H1 (cell line): ENCODE results near the gene AIDA. TPM values are rescaled to one million over a fixed set of nuclear protein-coding genes. Genes with fewer than 3 reads are reported as not detected.

ENCODE experiments used
- CTCF ChIA-PET: fragments of 300-600 bp; sonication (Branson Sonifier 250); formaldehyde crosslinking; loops from one replicate; lab custom pipeline; 2021; ENCODE audit not compliant: partially characterized antibody; lab: Charles Lee
- POLR2A ChIA-PET: fragments of 300-600 bp; sonication (Branson Sonifier 250); formaldehyde crosslinking; loops from one replicate; lab custom pipeline; 2021; ENCODE audit warnings: inconsistent platforms; ENCODE audit not compliant: partially characterized antibody; lab: Charles Lee
- DNase-seq, 2 experiments: peaks; one replicate each; pipeline versions ENCODE4 v3.0.0 to v3.0.0-alpha.2; 2010 to 2022; ENCODE audit warnings: low spot score in 2 of 2, low read depth in 1 of 2, mixed read lengths in 1 of 2
- FAIRE-seq: peaks from 2 replicates; lab custom pipeline; 2011; peaks lifted over from hg19 to GRCh38; lab: Jason Lieb, UNC
- H2AFZ ChIP-seq: 2 replicates; pipeline ENCODE4 v1.8.1; 2012; ENCODE audit warnings: low read length, inconsistent platforms
- H2AK5ac ChIP-seq: 2 replicates; pipeline ENCODE4 v1.6.1; 2013; ENCODE audit warnings: low read depth, low read length
- H2BK120ac ChIP-seq: replicated peaks from 2 replicates; pipeline ENCODE3; 2013; ENCODE audit warnings: low read depth, low read length, inconsistent platforms
- H2BK12ac ChIP-seq: 2 replicates; pipeline ENCODE4 v1.6.1; 2013; ENCODE audit warnings: low read depth, low read length
- H2BK15ac ChIP-seq: 2 replicates; pipeline ENCODE4 v1.6.1; 2013; ENCODE audit warnings: low read length
- H2BK20ac ChIP-seq: 2 replicates; pipeline ENCODE4 v1.6.1; 2013; ENCODE audit warnings: low read length
- H2BK5ac ChIP-seq: 2 replicates; pipeline ENCODE4 v1.6.1; 2013; ENCODE audit warnings: low read depth, low read length
- H3K14ac ChIP-seq: 2 replicates; pipeline ENCODE4 v1.6.1; 2013; ENCODE audit warnings: inconsistent platforms; ENCODE audit not compliant: insufficient read length
- H3K18ac ChIP-seq: 2 replicates; pipeline ENCODE4 v1.6.1; 2013; ENCODE audit warnings: low read length; ENCODE audit errors: extremely low read depth
- H3K23ac ChIP-seq: 2 replicates; pipeline ENCODE4 v1.6.1; 2013; ENCODE audit warnings: inconsistent platforms; ENCODE audit not compliant: insufficient read length
- H3K23me2 ChIP-seq: 2 replicates; pipeline ENCODE4 v1.6.1; 2013; ENCODE audit warnings: low read depth, low read length
- H3K27ac ChIP-seq: 2 replicates; pipeline ENCODE4 v1.6.1; 2011; ENCODE audit warnings: low read depth, low read length, inconsistent platforms
- H3K27me3 ChIP-seq, 4 experiments: replicated peaks in 1 of 4; 1 replicate in 1 of 4; 2 replicates in 3 of 4; pipeline versions ENCODE4 v1.6.1 to v1.8.1; 2011 to 2013; ENCODE audit warnings: low read length in 3 of 4, mild to moderate bottlenecking in 3 of 4, inconsistent platforms in 2 of 4, mixed read lengths in 2 of 4, moderate library complexity in 1 of 4; ENCODE audit not compliant: control insufficient read depth in 3 of 4, insufficient read depth in 3 of 4; ENCODE audit errors: extremely low read depth in 1 of 4
- H3K36me3 ChIP-seq, 4 experiments: 2 replicates each; pipeline versions ENCODE4 v1.6.1 to v1.8.1; 2011 to 2013; ENCODE audit warnings: mild to moderate bottlenecking in 4 of 4, low read length in 3 of 4, moderate library complexity in 2 of 4, control low read depth in 1 of 4, inconsistent platforms in 1 of 4; ENCODE audit not compliant: insufficient read depth in 4 of 4, control insufficient read depth in 2 of 4
- H3K4ac ChIP-seq: replicated peaks from 2 replicates; pipeline ENCODE3; 2013; ENCODE audit warnings: low read length, low read depth, mixed read lengths, inconsistent platforms; ENCODE audit not compliant: insufficient read length
- H3K4me1 ChIP-seq, 4 experiments: replicated peaks in 1 of 4; 1 replicate in 1 of 4; 2 replicates in 3 of 4; pipeline versions ENCODE4 v1.6.1 to v1.8.1; 2011 to 2013; ENCODE audit warnings: low read length in 3 of 4, inconsistent platforms in 2 of 4, mixed read lengths in 1 of 4; ENCODE audit not compliant: insufficient read depth in 4 of 4, control insufficient read depth in 3 of 4
- H3K4me2 ChIP-seq, 2 experiments: 2 replicates each; pipeline versions ENCODE4 v1.6.1 to v1.8.1; 2011 to 2013; ENCODE audit warnings: low read depth in 2 of 2, low read length in 2 of 2, control low read depth in 1 of 2, inconsistent platforms in 1 of 2, mild to moderate bottlenecking in 1 of 2; ENCODE audit not compliant: insufficient read depth in 1 of 2
- H3K4me3 ChIP-seq, 4 experiments: fragments of 200-600, 300-600 bp in 1 of 4; sonication (generic), shearing (Covaris generic), sonication (Bioruptor Twin) in 1 of 4; 2 replicates each; pipeline versions ENCODE4 v1.5.1 to v1.8.1; 2011 to 2016; ENCODE audit warnings: low read length in 4 of 4, low read depth in 3 of 4, control low read depth in 2 of 4, inconsistent platforms in 2 of 4, mild to moderate bottlenecking in 2 of 4, mixed read lengths in 1 of 4, moderate library complexity in 1 of 4; ENCODE audit not compliant: insufficient read depth in 2 of 4; ENCODE audit errors: extremely low read depth in 1 of 4
- H3K56ac ChIP-seq: replicated peaks from 2 replicates; pipeline ENCODE3; 2013; ENCODE audit warnings: low read depth, mild to moderate bottlenecking, mixed read lengths, low read length, inconsistent platforms; ENCODE audit not compliant: insufficient read length
- H3K79me1 ChIP-seq: 2 replicates; pipeline ENCODE4 v1.6.1; 2013; ENCODE audit warnings: low read depth, low read length, control low read depth
- H3K79me2 ChIP-seq, 2 experiments: 2 replicates each; pipeline versions ENCODE4 v1.6.1 to v1.8.1; 2012 to 2013; ENCODE audit warnings: low read length in 2 of 2, mild to moderate bottlenecking in 2 of 2, inconsistent platforms in 1 of 2; ENCODE audit not compliant: insufficient read depth in 2 of 2, control insufficient read depth in 1 of 2
- H3K9ac ChIP-seq, 4 experiments: replicated peaks in 1 of 4; 1 replicate in 1 of 4; 2 replicates in 3 of 4; pipeline versions ENCODE4 v1.6.1 to v1.8.1; 2011 to 2013; ENCODE audit warnings: low read depth in 3 of 4, low read length in 3 of 4, control low read depth in 2 of 4, mild to moderate bottlenecking in 2 of 4, moderate library complexity in 2 of 4, inconsistent platforms in 1 of 4; ENCODE audit errors: extremely low read depth in 1 of 4
- H3K9me3 ChIP-seq, 2 experiments: 2 replicates each; pipeline versions ENCODE4 v1.6.1 to v1.8.1; 2012 to 2013; ENCODE audit warnings: mild to moderate bottlenecking in 2 of 2, moderate library complexity in 2 of 2, control low read depth in 1 of 2, inconsistent platforms in 1 of 2, low read depth in 1 of 2, low read length in 1 of 2, mixed read lengths in 1 of 2; ENCODE audit not compliant: insufficient read depth in 2 of 2
- H4K20me1 ChIP-seq, 2 experiments: replicated peaks in 1 of 2; 2 replicates each; pipeline versions ENCODE3 to v1.8.1; 2011 to 2013; ENCODE audit warnings: inconsistent platforms in 2 of 2, low read length in 2 of 2, mild to moderate bottlenecking in 1 of 2; ENCODE audit not compliant: insufficient read depth in 2 of 2, control insufficient read depth in 1 of 2
- H4K5ac ChIP-seq: 2 replicates; pipeline ENCODE4 v1.6.1; 2013; ENCODE audit warnings: low read length, low read depth, mixed read lengths, inconsistent platforms; ENCODE audit not compliant: insufficient read length
- H4K8ac ChIP-seq: 2 replicates; pipeline ENCODE4 v1.8.0; 2013; ENCODE audit warnings: mild to moderate bottlenecking, moderate library complexity, low read length, inconsistent platforms; ENCODE audit not compliant: insufficient read depth; ENCODE audit errors: extremely low read depth
- H4K91ac ChIP-seq: replicated peaks from 2 replicates; pipeline ENCODE3; 2013; ENCODE audit warnings: low read length, mixed read lengths, inconsistent platforms; ENCODE audit not compliant: insufficient read length
- CREB1 ChIP-seq: IDR thresholded peaks from 2 replicates; pipeline ENCODE4 v1.6.1; 2012; ENCODE audit warnings: inconsistent platforms
- GABPA ChIP-seq: IDR thresholded peaks from 2 replicates; pipeline ENCODE4 v1.6.1; 2011; ENCODE audit warnings: mild to moderate bottlenecking, low read length, moderate library complexity, borderline replicate concordance; ENCODE audit not compliant: insufficient read depth
- HDAC6 ChIP-seq: IDR thresholded peaks from one replicate; pipeline ENCODE4 v1.7.1; 2012; ENCODE audit warnings: low read depth, mild to moderate bottlenecking, inconsistent platforms, low read length, moderate library complexity
- JUND ChIP-seq: IDR thresholded peaks from 2 replicates; pipeline ENCODE4 v1.6.1; 2011; ENCODE audit warnings: mild to moderate bottlenecking, improper control_type of control experiment, low read length
- KDM4A ChIP-seq: IDR thresholded peaks from one replicate; pipeline ENCODE4 v1.7.1; 2012; ENCODE audit warnings: low read depth, mild to moderate bottlenecking, moderate library complexity, low read length, inconsistent platforms; ENCODE audit not compliant: severe bottlenecking
- KDM5A ChIP-seq: fragments of 200-600 bp; IDR thresholded peaks from 2 replicates; pipeline ENCODE4 v1.7.1; 2012; ENCODE audit warnings: mild to moderate bottlenecking, low read length, inconsistent platforms, mixed read lengths
- PHF8 ChIP-seq: fragments of 200-600 bp; sonication (generic); conservative IDR thresholded peaks from 2 replicates; pipeline ENCODE4 v1.7.1; 2012; ENCODE audit warnings: low read depth, mild to moderate bottlenecking, inconsistent platforms, low read length, moderate library complexity
- SAP30 ChIP-seq: fragments of 300-600 bp; sonication (generic); IDR thresholded peaks from 2 replicates; pipeline ENCODE4 v1.7.1; 2012; ENCODE audit warnings: low read length, moderate library complexity, mild to moderate bottlenecking, inconsistent platforms; ENCODE audit not compliant: insufficient read depth, insufficient replicate concordance
- SIX5 ChIP-seq: IDR thresholded peaks from 2 replicates; pipeline ENCODE4 v1.6.1; 2011; ENCODE audit warnings: mild to moderate bottlenecking, low read depth, low read length
- SP2 ChIP-seq: IDR thresholded peaks from 2 replicates; pipeline ENCODE4 v1.6.1; 2012; ENCODE audit warnings: mild to moderate bottlenecking, low read length, inconsistent platforms
- SUZ12 ChIP-seq: fragments of 200-600 bp; sonication (generic); IDR thresholded peaks from 2 replicates; pipeline ENCODE4 v1.6.1; 2012; ENCODE audit warnings: mild to moderate bottlenecking, inconsistent platforms, low read length, moderate library complexity, mixed read lengths
- TAF1 ChIP-seq: IDR thresholded peaks from 2 replicates; pipeline ENCODE4 v1.6.1; 2011; ENCODE audit warnings: mild to moderate bottlenecking, low read depth, low read length
- whole genome bisulfite sequencing, 2 experiments: shearing (Covaris generic) in 1 of 2; methylation state at CpG; one replicate each; pipeline versions ENCODE4 v1.1.6 to v1.1.7; 2013 to 2015; ENCODE audit warnings: low lambda C conversion rate in 2 of 2, mixed read lengths in 2 of 2, inconsistent platforms in 1 of 2, low coverage in 1 of 2, missing lambda C conversion rate in 1 of 2; ENCODE audit not compliant: insufficient replicate concordance in 2 of 2, insufficient coverage in 1 of 2, insufficient read length in 1 of 2; ENCODE audit errors: extremely low coverage in 1 of 2, missing lambda C conversion rate in 1 of 2; 5-methylcytosine and 5-hydroxymethylcytosine counted together
- polyA plus RNA-seq, 7 experiments: library from polyadenylated mRNA; depleted of rRNA in 3 of 7; stranded (reverse) in 5 of 7; unstranded in 2 of 7; fragments of >200 nt in 5 of 7; fragments of 200-250 nt in 2 of 7; gene quantifications; 1 replicate in 5 of 7; 2 replicates in 1 of 7; 4 replicates in 1 of 7; pipeline versions ENCODE4 v1.2.1 to v1.2.3, GENCODE V29; 2011 to 2013; ENCODE audit warnings: missing spikeins in 2 of 7, mixed read lengths in 2 of 7
- total RNA-seq: library from RNA; stranded (reverse); fragmentation: NEBNext Ultra II Directional; extraction: Animal tissue kit (Norgen Biotek cat#: 25700); gene quantifications from 2 replicates; pipeline ENCODE4 v1.2.1, GENCODE V29; 2021

The AIDA gene
- total and polyA plus RNA-seq, 2 of the 8 experiments (the other 6 are each of a cell fraction or from before 2014, with no cell fraction given): 52.5 to 103 TPM

DNA sequence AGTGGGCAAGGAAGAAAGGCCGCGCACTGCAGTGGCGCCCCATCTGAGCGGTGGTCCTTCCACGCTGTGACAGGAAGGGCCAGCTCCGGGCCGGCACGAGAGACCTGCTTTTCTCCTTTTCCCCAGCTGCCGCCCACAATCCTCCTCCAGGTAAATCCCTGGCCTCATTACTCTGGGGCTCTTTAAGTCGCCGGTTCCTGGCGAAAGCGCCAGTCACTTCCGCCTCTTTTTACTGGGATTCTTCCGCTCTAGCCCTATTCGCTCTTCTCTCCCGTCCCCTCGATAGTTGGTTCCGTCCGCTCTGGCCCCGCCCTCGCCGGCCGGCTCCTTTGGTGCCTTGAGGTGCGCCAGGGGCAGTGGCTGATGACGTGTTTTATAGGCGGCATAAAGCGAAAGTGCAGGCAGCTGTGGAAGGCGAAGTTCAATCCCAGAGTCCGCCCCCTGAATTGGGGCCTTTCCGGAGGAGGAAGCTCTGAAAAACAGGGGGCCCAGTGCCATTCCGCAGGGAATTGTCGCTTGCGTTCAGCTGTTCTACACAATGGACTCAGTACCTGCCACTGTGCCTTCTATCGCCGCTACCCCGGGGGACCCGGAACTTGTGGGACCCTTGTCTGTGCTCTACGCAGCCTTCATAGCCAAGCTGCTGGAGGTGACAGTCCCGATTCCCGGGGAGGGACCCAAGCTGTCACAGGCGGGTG is 68.2 kb downstream of the AIDA start:
- Histone ChIP-seq H2AK5ac (no peak overlapping the region), H2BK15ac (no peak overlapping the region), H3K18ac (peak overlapping the region; percentile 62; the same call in 1 of the 2 replicates), H2AFZ (peak overlapping the region; percentile 92), H3K4me2 (peak overlapping the region; percentile 76 to 85), H2BK20ac (no peak overlapping the region), H3K23ac (no peak overlapping the region), H3K27me3 (no peaks in the 10 kb centered on the region), H3K9ac (peak overlapping the region; percentile 59 to 85 (median 78)), H4K5ac (no peak overlapping the region), H2BK120ac (no peak overlapping the region), H3K4me3 (peak overlapping the region; percentile 87 to 99 (median 92)), H3K79me1 (no peaks in the 10 kb centered on the region; the same call in 1 of the 2 replicates), H4K91ac (no peak overlapping the region), H2BK5ac (peak overlapping the region; percentile 84), H4K8ac (peak overlapping the region; percentile 83), H3K4ac (no peak overlapping the region), H3K27ac (peak overlapping the region; percentile 79), H4K20me1 (peaks cover 0 to 3% of the 10 kb centered on the region in 2 experiments), H2BK12ac (no peak overlapping the region), H3K36me3 (peaks cover 0 to 8% (median 3%) of the 10 kb centered on the region in 4 experiments; a peak in 2 of 8 replicates), H3K56ac (no peak overlapping the region), H3K9me3 (no peaks in the 10 kb centered on the region; a peak in 1 of 4 replicates), H3K79me2 (peaks cover 0 to 13% of the 10 kb centered on the region in 2 experiments; a peak in 2 of 4 replicates), H3K23me2 (peaks cover 6% of the 10 kb centered on the region), H3K14ac (no peak overlapping the region), H3K4me1 (no peaks in the 10 kb centered on the region; a peak in 1 of 7 replicates)
- ChIA-PET POLR2A (interaction anchor here (0.8 to 1.8 kb wide), 6 partner anchors 10 to 178 kb away, joined by 3 to 8 read pairs (median 6); partner anchors contain the start of gene TAF1A), CTCF (interaction anchor here (0.9 to 4.0 kb wide), 5 partner anchors 10 to 179 kb away, joined by 3 to 15 read pairs (median 3); partner anchors contain the start of genes AIDA and BROX)
- DNase-seq (peak; percentile 93 to 97), FAIRE-seq (peak; percentile 91)
- WGBS, 2 experiments: 1% methylated on average over 42 of the region's 42 CpGs; no CpG with 5 or more reads in 1 of the 2 experiments
- peak; percentile 79 for TF ChIP-seq PHF8
- TF ChIP-seq KDM5A: peak; percentile 89
- peak; percentile 100 for TF ChIP-seq KDM4A
- TF ChIP-seq SIX5: peak; percentile 35; the same call in 1 of the 2 replicates
- peak; percentile 95 for TF ChIP-seq SAP30
- TF ChIP-seq CREB1: peak; percentile 98
- no peak for TF ChIP-seq HDAC6
- peak; percentile 20; the same call in 1 of the 2 replicates for TF ChIP-seq SP2
- no peak for TF ChIP-seq SUZ12
- peak; percentile 96 for TF ChIP-seq TAF1
- 0 out of 2 replicates have a peak, but pooled peaks have one; percentile 32 for TF ChIP-seq GABPA
- TF ChIP-seq JUND: peak; percentile 89
